IgD-negative memory B cell (primary cell): ENCODE data around the gene TTLL3. TPM values are rescaled to one million over a fixed set of nuclear protein-coding genes. Genes with fewer than 3 reads are reported as not detected.
"Not testable (repeated sequence)": the region's sequence is repeated elsewhere in the genome, so short reads cannot be mapped to it uniquely, and the experiment has no call there.

Experiments used
- H3K27ac Mint-ChIP-seq, 3 donors: one replicate each; pipeline ENCODE4 v1.8.0; 2020 to 2022; ENCODE audit warnings: mild to moderate bottlenecking in 3 of 3, mixed read lengths in 3 of 3, moderate library complexity in 1 of 3
- H3K27me3 Mint-ChIP-seq: one replicate; pipeline ENCODE4 v1.8.0; 2021; ENCODE audit warnings: mixed read lengths
- H3K36me3 Mint-ChIP-seq: one replicate; pipeline ENCODE4 v1.8.0; 2020; ENCODE audit warnings: mild to moderate bottlenecking, mixed read lengths
- H3K4me1 Mint-ChIP-seq, 3 donors: one replicate each; pipeline ENCODE4 v1.8.0; 2020 to 2022; ENCODE audit warnings: mixed read lengths in 3 of 3, mild to moderate bottlenecking in 1 of 3
- H3K4me3 Mint-ChIP-seq, 4 donors: one replicate each; pipeline ENCODE4 v1.8.0; 2020 to 2022; ENCODE audit warnings: mild to moderate bottlenecking in 4 of 4, mixed read lengths in 4 of 4, moderate library complexity in 3 of 4
- H3K9me3 Mint-ChIP-seq, 3 donors: one replicate each; pipeline ENCODE4 v1.8.0; 2020 to 2021; ENCODE audit warnings: mixed read lengths in 3 of 3, mild to moderate bottlenecking in 1 of 3
- polyA plus RNA-seq: library from polyadenylated mRNA; unstranded; fragments of 300-500 nt; fragmentation: Illumina TruSeq; gene quantifications from one replicate; pipeline ENCODE4 v1.2.3, GENCODE V29; 2021

Gene TTLL3
- polyA plus RNA-seq, 1 donor from 2014 or later = 10.5 TPM

DNA sequence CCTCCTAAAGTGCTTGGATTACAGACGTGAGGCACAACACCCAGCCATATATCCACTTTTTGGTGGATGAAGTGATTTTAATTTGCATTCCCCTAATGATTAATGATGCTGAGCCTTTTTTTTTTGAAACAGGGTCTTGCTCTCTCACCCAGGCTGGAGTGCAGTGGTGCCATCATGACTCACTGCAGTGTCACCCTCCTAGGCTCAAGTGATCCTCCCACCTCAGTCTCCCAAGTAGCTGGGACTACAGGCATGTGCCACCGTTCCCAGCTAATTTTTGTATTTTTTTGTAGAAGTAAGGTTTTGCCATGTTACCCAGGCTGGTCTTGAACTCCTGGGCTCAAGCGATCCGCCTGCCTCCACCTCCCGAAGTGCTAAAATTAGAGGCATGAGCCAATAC, 62.0 kb downstream of the TTLL3 start:
- not testable (repeated sequence) for H3K4me1 Mint-ChIP-seq
- H3K27ac Mint-ChIP-seq = peak overlapping the region in 1 of 3 donors; percentile 3

DNA sequence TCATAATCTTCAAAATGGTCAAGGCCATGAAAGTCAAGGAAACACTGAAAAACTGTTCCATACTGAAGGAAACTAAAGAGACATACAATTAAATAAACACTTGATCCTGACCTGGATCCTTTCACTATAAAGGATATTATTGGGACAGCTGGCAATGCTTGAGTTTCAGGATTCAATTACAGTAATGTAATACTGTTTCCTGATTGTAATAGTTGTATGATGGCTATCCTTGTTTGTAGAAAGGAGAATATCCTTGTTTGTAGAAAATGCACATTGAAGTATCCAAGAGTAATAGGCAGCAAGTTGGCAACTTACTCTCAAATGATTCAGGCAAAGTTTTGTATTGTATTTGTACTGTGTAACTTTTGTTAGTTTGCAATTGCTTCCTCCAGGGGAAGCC, 65.4 kb downstream of the TTLL3 start:
- no peaks in the 10 kb centered on the region for H3K4me1 Mint-ChIP-seq
- H3K4me3 Mint-ChIP-seq = no peak overlapping the region
- H3K27ac Mint-ChIP-seq = no peak overlapping the region
- peaks cover 7% of the 10 kb centered on the region for H3K27me3 Mint-ChIP-seq
- no peaks in the 10 kb centered on the region for H3K36me3 Mint-ChIP-seq
- H3K9me3 Mint-ChIP-seq = no peaks in the 10 kb centered on the region

More for the DNA sequence above, 62.0 kb downstream of the TTLL3 start:
- not testable (repeated sequence) for H3K4me3 Mint-ChIP-seq, H3K9me3 Mint-ChIP-seq, H3K36me3 Mint-ChIP-seq, H3K27me3 Mint-ChIP-seq

DNA sequence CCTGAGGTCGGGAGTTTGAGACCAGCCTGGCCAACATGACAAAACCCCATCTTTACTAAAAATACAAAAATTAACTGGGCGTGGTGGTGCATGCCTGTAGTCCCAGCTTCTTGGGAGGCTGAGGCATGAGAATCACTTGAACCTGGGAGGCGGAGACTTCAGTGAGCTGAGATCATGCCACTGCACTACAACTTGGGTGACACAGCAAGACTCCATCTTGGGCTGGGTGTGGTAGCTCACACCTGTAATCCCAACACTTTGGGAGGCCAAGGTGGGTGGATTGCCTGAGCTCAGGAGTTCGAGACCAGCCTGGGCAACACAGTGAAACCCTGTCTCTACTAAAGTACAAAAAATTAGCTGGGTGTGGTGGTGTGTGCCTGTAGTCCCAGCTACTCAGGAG, 66.2 kb downstream of the TTLL3 start:
- H3K4me1 Mint-ChIP-seq, H3K27ac Mint-ChIP-seq, H3K4me3 Mint-ChIP-seq, H3K9me3 Mint-ChIP-seq, H3K27me3 Mint-ChIP-seq, H3K36me3 Mint-ChIP-seq: not testable (repeated sequence)

DNA sequence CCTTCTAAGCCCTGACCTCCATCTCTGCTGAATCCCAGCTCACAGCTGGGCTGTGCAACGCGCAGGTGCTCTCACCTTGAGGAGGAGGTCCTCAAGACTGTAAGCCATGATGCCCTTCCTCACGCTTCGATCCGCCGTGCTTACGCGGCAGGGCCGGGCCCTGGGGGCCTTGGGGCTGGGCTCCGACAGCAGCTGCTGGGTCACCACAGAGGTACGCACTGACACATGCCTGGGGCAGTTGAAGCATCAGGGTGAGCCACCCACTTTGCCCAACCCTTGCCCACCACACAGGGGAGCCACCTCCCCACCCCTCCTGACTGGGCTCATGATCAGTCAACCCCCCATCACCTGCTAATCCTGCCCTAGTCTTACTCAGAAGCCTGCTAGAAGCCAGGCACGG, 66.9 kb downstream of the TTLL3 start:
- H3K27me3 Mint-ChIP-seq = peaks cover 7% of the 10 kb centered on the region
- H3K4me3 Mint-ChIP-seq = no peak overlapping the region
- H3K9me3 Mint-ChIP-seq = no peaks in the 10 kb centered on the region
- no peak overlapping the region for H3K27ac Mint-ChIP-seq
- no peaks in the 10 kb centered on the region for H3K4me1 Mint-ChIP-seq
- no peaks in the 10 kb centered on the region for H3K36me3 Mint-ChIP-seq

DNA sequence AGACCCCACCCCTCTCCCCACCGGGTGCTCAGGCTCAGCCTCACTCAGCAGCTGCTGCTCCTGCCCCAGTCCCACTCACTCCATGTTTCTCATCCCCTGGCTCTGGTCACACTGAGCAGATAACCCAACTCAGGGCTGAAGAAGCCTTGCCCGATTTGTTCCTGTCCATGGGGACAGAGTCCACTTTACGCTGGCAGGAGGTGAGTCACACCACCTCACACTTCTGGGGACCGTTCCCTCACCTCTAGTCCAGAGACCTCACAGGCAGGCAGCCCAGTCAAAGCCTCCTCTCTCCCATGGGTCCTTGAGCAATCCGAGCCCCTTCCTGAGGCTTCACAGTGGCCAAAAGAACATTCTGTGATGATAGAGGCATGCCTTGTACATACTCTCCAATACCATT, 68.6 kb downstream of the TTLL3 start:
- H3K36me3 Mint-ChIP-seq = no peaks in the 10 kb centered on the region
- no peak overlapping the region for H3K27ac Mint-ChIP-seq
- no peaks in the 10 kb centered on the region for H3K9me3 Mint-ChIP-seq
- no peak overlapping the region for H3K4me3 Mint-ChIP-seq
- peaks cover 7% of the 10 kb centered on the region for H3K27me3 Mint-ChIP-seq
- H3K4me1 Mint-ChIP-seq = no peaks in the 10 kb centered on the region

DNA sequence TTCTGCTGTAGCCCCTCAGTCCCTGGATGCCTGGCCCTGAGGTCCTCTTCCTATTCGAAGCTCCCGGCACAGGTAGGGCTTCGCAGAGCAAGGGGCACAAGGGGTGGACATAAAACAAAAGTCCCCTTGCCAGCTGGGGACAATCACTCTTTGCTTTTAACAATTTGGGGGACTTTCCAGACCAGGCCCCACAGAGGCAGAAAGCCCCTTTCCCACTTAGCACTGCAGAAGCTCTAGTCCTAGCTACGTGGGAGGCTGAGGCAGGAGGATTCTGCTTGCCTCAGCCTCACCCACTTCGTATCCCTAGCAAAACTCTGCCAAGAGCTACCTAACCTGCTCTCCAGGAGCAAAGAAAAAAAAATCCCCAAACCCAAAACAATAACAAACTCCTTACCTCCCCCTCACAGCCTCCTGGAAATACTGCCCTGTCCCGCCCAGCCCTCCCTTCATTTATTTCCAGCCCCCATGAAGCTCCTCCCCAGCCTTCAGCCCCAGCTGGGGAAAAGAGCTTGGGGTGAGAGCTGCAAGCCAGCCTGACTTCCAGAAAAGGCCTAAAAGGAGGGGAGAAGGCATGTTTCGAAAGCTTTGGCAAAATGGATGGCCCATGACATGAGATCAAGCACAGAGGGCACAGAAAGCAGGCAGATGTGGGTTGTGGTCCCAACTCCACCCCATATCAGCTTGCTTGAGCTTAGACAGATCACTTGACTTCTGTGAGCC, 69.9 kb downstream of the TTLL3 start, which contains the start of gene CIDEC:
Gene CIDEC, minus strand, starts transcription at position 424 of the 720 bp plus-strand sequence. CDS start 1,767 bp downstream, outside the sequence.
- no peak within 1 kb of the TSS for H3K27ac Mint-ChIP-seq
- peaks cover 7% of the 10 kb centered on the region for H3K27me3 Mint-ChIP-seq
- no peak within 1 kb of the TSS for H3K4me3 Mint-ChIP-seq
- no peaks in the 10 kb centered on the region for H3K4me1 Mint-ChIP-seq
- no peaks in the 10 kb centered on the region for H3K9me3 Mint-ChIP-seq
- H3K36me3 Mint-ChIP-seq = no peaks in the 10 kb centered on the region

DNA sequence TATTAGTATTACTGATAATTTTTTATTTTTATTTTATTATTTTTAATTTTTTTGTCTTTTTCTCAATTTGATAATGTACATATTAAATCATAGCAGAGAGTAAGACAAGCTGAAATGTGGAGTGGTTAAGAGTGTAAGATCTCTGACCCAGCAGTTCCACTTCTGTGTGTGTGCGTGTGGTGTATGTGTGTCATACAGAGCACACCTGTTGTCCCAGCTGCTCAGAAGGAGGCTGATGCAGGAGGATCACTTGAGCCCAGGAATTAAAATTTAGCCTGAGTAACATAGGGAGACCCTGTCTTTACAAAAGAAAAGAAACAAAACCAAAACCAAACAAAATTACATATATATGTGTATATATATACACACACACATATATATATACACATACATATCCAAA, 71.4 kb downstream of the TTLL3 start:
- Mint-ChIP-seq H3K4me1 (no peaks in the 10 kb centered on the region), H3K27ac (peak overlapping the region in 1 of 3 donors; percentile 50), H3K4me3 (peak overlapping the region in 1 of 4 donors; percentile 17)

DNA sequence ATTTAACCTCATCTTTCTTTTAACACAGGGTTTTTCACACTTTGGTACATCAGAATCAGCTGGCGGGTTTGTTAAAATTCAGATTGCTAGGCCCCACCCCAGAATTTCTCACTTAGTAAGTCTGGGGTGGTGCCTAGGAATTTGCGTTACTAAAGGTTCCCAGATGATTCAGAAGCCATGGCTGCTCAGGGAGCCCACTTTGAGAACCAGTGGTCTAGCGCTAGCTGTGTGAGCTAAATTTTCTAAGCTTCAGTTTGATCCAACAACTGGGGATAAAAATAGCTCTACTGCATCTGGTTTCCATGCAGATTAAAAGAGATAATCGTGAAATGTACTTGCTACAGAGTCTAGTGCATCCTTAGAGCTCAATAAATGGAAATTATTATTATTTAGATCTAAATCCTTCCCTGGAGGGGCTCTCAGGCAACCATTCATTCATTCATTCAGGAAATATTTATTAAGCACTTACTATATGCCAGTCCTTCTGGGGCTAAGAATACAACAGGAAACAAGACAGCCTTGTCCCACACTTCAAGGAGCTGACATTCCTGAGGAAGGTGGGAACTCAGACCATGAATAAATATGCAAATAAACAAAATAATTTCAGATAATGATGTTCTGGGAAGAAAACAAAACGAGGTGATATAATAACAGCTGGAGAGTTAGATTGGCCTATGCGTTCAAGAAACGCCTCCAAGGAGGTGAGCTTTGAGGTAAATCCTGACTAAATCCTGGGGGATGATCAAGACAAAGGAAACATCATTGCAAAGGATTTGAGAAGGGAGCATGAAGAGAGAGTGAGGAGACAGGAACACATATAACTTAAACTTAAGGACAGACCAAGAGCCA, 73.9 kb downstream of the TTLL3 start:
- H3K4me1 Mint-ChIP-seq = no peaks in the 10 kb centered on the region
- H3K36me3 Mint-ChIP-seq = no peaks in the 10 kb centered on the region
- peak overlapping the region in 1 of 4 donors; percentile 48 for H3K4me3 Mint-ChIP-seq
- peak overlapping the region in 1 of 3 donors; percentile 43 for H3K27ac Mint-ChIP-seq
- H3K9me3 Mint-ChIP-seq = no peaks in the 10 kb centered on the region
- H3K27me3 Mint-ChIP-seq = no peaks in the 10 kb centered on the region

More for the DNA sequence above, 71.4 kb downstream of the TTLL3 start:
- no peaks in the 10 kb centered on the region for H3K9me3 Mint-ChIP-seq
- no peaks in the 10 kb centered on the region for H3K36me3 Mint-ChIP-seq
- H3K27me3 Mint-ChIP-seq = peaks cover 3% of the 10 kb centered on the region

DNA sequence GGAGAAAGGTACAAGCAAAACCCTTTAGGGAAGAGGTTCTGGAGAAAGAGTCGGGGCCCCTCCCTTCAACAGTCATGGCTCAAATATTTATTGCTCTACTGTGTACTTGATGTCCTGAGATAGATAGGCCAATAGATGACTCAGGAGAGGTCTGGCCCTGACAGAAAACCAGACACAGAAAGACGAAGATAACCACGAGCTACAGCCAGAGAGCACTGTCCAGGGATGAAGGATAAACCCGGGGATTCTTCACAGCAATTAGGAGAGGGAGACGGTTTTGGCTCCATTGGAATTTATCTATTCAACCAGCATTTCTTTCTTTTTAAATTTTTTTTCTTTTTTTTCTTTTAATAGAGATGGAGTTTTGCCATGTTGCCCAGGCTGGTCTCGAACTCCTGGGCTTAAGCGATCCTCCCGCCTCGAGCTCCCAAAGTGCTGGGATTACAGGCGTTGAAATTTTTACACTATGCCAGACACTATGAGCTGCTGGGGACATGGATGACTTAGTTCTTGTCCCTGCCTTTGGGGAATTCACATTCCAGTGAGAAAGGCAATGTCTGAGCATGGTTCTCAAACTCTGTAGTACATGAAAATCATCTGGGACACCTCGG, 74.6 kb downstream of the TTLL3 start:
- Mint-ChIP-seq H3K27ac (peak overlapping the region in 2 of 3 donors; percentile 8 to 43), H3K27me3 (no peaks in the 10 kb centered on the region), H3K36me3 (no peaks in the 10 kb centered on the region), H3K9me3 (no peaks in the 10 kb centered on the region), H3K4me1 (no peaks in the 10 kb centered on the region), H3K4me3 (peak overlapping the region in 1 of 4 donors; percentile 48)

Other genes with a start within 250 kb of the TTLL3 start
- 128 TPM for gene MTMR14, start 160.8 kb upstream of the TTLL3 start, polyA plus RNA-seq
- gene CPNE9, start 106.4 kb upstream of the TTLL3 start, polyA plus RNA-seq = not detected
- 14.2 TPM for gene BRPF1, start 78.5 kb upstream of the TTLL3 start, polyA plus RNA-seq
- gene OGG1, start 60.3 kb upstream of the TTLL3 start, polyA plus RNA-seq = 20.7 TPM
- gene CAMK1, start 40.3 kb upstream of the TTLL3 start, polyA plus RNA-seq = 0.65 TPM
- gene TADA3, start 17.8 kb upstream of the TTLL3 start, polyA plus RNA-seq = 52.6 TPM
- gene ARPC4, start 17.2 kb upstream of the TTLL3 start, polyA plus RNA-seq = 262 TPM
- 57.9 TPM for gene RPUSD3, start 33.7 kb downstream of the TTLL3 start, polyA plus RNA-seq
- gene CIDEC, start 70.0 kb downstream of the TTLL3 start, polyA plus RNA-seq = 0.80 TPM
- 46.4 TPM for gene JAGN1, start 80.3 kb downstream of the TTLL3 start, polyA plus RNA-seq
- not detected for gene IL17RE, start 92.6 kb downstream of the TTLL3 start, polyA plus RNA-seq
- 6.7 TPM for gene IL17RC, start 106.8 kb downstream of the TTLL3 start, polyA plus RNA-seq
- gene CRELD1, start 123.6 kb downstream of the TTLL3 start, polyA plus RNA-seq = 17.7 TPM
- gene PRRT3, start 142.1 kb downstream of the TTLL3 start, polyA plus RNA-seq = 2.0 TPM
- 69.2 TPM for gene EMC3, start 176.6 kb downstream of the TTLL3 start, polyA plus RNA-seq
- gene FANCD2, start 216.2 kb downstream of the TTLL3 start, polyA plus RNA-seq = 15.2 TPM